Mesothelial cell of epicardium (in vitro differentiated cells): ENCODE results near the gene NCBP3. TPM values are rescaled to one million over a fixed set of nuclear protein-coding genes. Genes with fewer than 3 reads are reported as not detected.

Source experiments
- DNase-seq, 2 experiments: peaks; one replicate each; pipeline ENCODE4 v3.0.0; 2021; ENCODE audit warnings: low spot score in 2 of 2; ENCODE audit not compliant: unreplicated experiment in 2 of 2
- H3K27ac Mint-ChIP-seq: 2 replicates; pipeline ENCODE4 v1.8.0; 2021; ENCODE audit warnings: mixed read lengths
- H3K27me3 Mint-ChIP-seq: 2 replicates; pipeline ENCODE4 v1.8.0; 2021; ENCODE audit warnings: low read depth, mixed read lengths
- H3K36me3 Mint-ChIP-seq: 2 replicates; pipeline ENCODE4 v1.8.0; 2021; ENCODE audit warnings: mixed read lengths
- H3K4me1 Mint-ChIP-seq: 2 replicates; pipeline ENCODE4 v1.8.0; 2021; ENCODE audit warnings: mixed read lengths
- H3K4me3 Mint-ChIP-seq: 2 replicates; pipeline ENCODE4 v1.8.0; 2021; ENCODE audit warnings: mild to moderate bottlenecking, moderate library complexity, mixed read lengths
- H3K9me3 Mint-ChIP-seq: 2 replicates; pipeline ENCODE4 v1.8.0; 2021; ENCODE audit warnings: mixed read lengths
- CTCF ChIP-seq: fragments of 200-600 bp; sonication (generic); IDR thresholded peaks from one replicate; pipeline ENCODE4 v1.5.0; 2021; ENCODE audit warnings: antibody characterized with exemption; ENCODE audit not compliant: unreplicated experiment
- total RNA-seq: library from RNA; stranded (reverse); gene quantifications from 3 replicates; pipeline ENCODE4 v1.2.1, GENCODE V29; 2021

NCBP3 gene
- total RNA-seq, 1 donor from 2014 or later: 97.0 TPM

- H3K9me3 Mint-ChIP-seq: no peaks in the 10 kb centered on the region
- TF ChIP-seq CTCF: no peak
These were observed 39.9 kb upstream of the NCBP3 start for GRCh38 chr17:3885970-3886369.

GRCh38 chr17:3885271-3885670 lies 39.2 kb upstream of the NCBP3 start:
- no peak for TF ChIP-seq CTCF
- no peak overlapping the region for H3K4me3 Mint-ChIP-seq
- H3K27ac Mint-ChIP-seq: no peak overlapping the region
- H3K4me1 Mint-ChIP-seq: peaks cover 16% of the 10 kb centered on the region
- H3K9me3 Mint-ChIP-seq: no peaks in the 10 kb centered on the region
- no peak for DNase-seq
- H3K36me3 Mint-ChIP-seq: no peaks in the 10 kb centered on the region
- H3K27me3 Mint-ChIP-seq: peaks cover 3% of the 10 kb centered on the region

More at GRCh38 chr17:3885970-3886369, 39.9 kb upstream of the NCBP3 start:
- Mint-ChIP-seq H3K4me3 (no peak overlapping the region), H3K36me3 (no peaks in the 10 kb centered on the region), H3K27me3 (peaks cover 10% of the 10 kb centered on the region), H3K27ac (no peak overlapping the region), H3K4me1 (peaks cover 20% of the 10 kb centered on the region)
- DNase-seq: no peak

DNA sequence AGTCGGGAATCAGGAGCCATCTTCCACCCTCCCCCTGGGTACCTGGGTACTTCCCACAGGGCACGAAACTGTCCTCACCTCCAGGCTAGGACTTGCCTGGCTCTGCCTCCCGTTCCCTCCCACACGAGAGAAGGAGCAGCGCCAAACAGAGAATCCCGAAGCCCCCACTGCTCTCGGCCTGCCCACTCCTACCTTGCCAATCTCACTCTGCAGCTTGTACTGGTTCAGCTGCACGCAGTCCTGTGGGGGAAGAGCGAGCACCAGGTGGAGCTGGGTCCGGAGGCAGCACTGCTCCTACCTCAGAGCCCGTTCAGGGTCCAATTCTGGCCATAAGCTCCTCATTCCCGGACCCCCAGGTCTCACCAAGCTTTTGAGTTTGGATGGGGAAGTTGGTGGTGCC lies 38.1 kb upstream of the NCBP3 start:
- Mint-ChIP-seq H3K4me1 (peaks cover 22% of the 10 kb centered on the region), H3K27ac (no peak overlapping the region), H3K27me3 (no peaks in the 10 kb centered on the region), H3K36me3 (no peaks in the 10 kb centered on the region), H3K4me3 (no peak overlapping the region), H3K9me3 (no peaks in the 10 kb centered on the region)
- DNase-seq: no peak
- no peak for TF ChIP-seq CTCF

GRCh38 chr17:3882276-3882675 lies 36.2 kb upstream of the NCBP3 start:
- H3K27ac Mint-ChIP-seq: no peak overlapping the region
- H3K27me3 Mint-ChIP-seq: no peaks in the 10 kb centered on the region
- H3K4me3 Mint-ChIP-seq: no peak overlapping the region
- no peak for DNase-seq
- H3K9me3 Mint-ChIP-seq: no peaks in the 10 kb centered on the region
- no peaks in the 10 kb centered on the region for H3K36me3 Mint-ChIP-seq
- no peak for TF ChIP-seq CTCF
- peaks cover 15% of the 10 kb centered on the region for H3K4me1 Mint-ChIP-seq

GRCh38 chr17:3880983-3881382 lies 34.9 kb upstream of the NCBP3 start:
- H3K27me3 Mint-ChIP-seq: no peaks in the 10 kb centered on the region
- H3K36me3 Mint-ChIP-seq: peaks cover 2% of the 10 kb centered on the region
- no peak overlapping the region for H3K4me3 Mint-ChIP-seq
- no peak for TF ChIP-seq CTCF
- no peak for DNase-seq
- no peaks in the 10 kb centered on the region for H3K9me3 Mint-ChIP-seq
- peaks cover 10% of the 10 kb centered on the region for H3K4me1 Mint-ChIP-seq
- H3K27ac Mint-ChIP-seq: no peak overlapping the region
